Measurements from ENCODE around the gene SPATA18.

- no peak for TF ChIP-seq SUZ12 (IDR thresholded peaks at IDR 0.05; ENCODE audit: extremely low read depth, insufficient read depth, insufficient read length)
- no peak for TF ChIP-seq ZNF274 (IDR thresholded peaks at IDR 0.05; ENCODE audit: low read depth, low read length)
Observed at GRCh38 chr4:52126966-52127365, 75.9 kb downstream of the SPATA18 start.
